Fibroblast of villous mesenchyme (primary cell): ENCODE results near the gene CTDNEP1. TPM values are rescaled to one million over a fixed set of nuclear protein-coding genes. Genes with fewer than 3 reads are reported as not detected.

ENCODE experiments used
- DNase-seq: peaks from one replicate; pipeline ENCODE4 v3.0.0-alpha.2; 2010; ENCODE audit warnings: low read depth
- H3K4me3 ChIP-seq: 2 replicates; pipeline ENCODE4 v1.5.1; 2011; ENCODE audit warnings: low read depth, mild to moderate bottlenecking, low read length
- CTCF ChIP-seq: IDR thresholded peaks from 2 replicates; pipeline ENCODE4 v1.5.1; 2012; ENCODE audit warnings: low read depth, mild to moderate bottlenecking, low read length; ENCODE audit not compliant: insufficient read depth
- total RNA-seq: library from RNA; depleted of rRNA; stranded (reverse); fragments of >200 nt; gene quantifications from 2 replicates; pipeline ENCODE4 v1.2.3, GENCODE V29; 2012

Gene CTDNEP1
- total RNA-seq, 1 donor, result 34.1 TPM

GRCh38 chr17:7260151-7260550 lies 8.6 kb upstream of the CTDNEP1 start:
- DNase-seq, result no peak
- no peak for TF ChIP-seq CTCF
- H3K4me3 ChIP-seq, result no peak overlapping the region

- no peak for TF ChIP-seq CTCF
- DNase-seq, result no peak
- no peak overlapping the region for H3K4me3 ChIP-seq
These were observed 8.0 kb upstream of the CTDNEP1 start for GRCh38 chr17:7259555-7259889.

- H3K4me3 ChIP-seq, result no peak overlapping the region
- TF ChIP-seq CTCF, result no peak
- peak; percentile 84 for DNase-seq
These were observed 7.4 kb upstream of the CTDNEP1 start for GRCh38 chr17:7258731-7259554.

- H3K4me3 ChIP-seq, result no peak overlapping the region
- no peak for DNase-seq
- TF ChIP-seq CTCF, result no peak
These were observed 5.4 kb upstream of the CTDNEP1 start for GRCh38 chr17:7256766-7257456.

GRCh38 chr17:7254511-7254910 lies 3.0 kb upstream of the CTDNEP1 start:
- TF ChIP-seq CTCF, result no peak
- no peak overlapping the region for H3K4me3 ChIP-seq

GRCh38 chr17:7253082-7253481 lies 1.5 kb upstream of the CTDNEP1 start:
- TF ChIP-seq CTCF, result no peak
- no peak for DNase-seq
- H3K4me3 ChIP-seq, result peak overlapping the region; percentile 90

More at GRCh38 chr17:7254511-7254910, 3.0 kb upstream of the CTDNEP1 start:
- no peak for DNase-seq
